Activated CD4-positive, alpha-beta T cell treated with anti-CD3 and anti-CD28 coated beads for 48 hours (primary cell): Measurements from ENCODE around the gene APCDD1.
"Not testable (repeated sequence)": the region's sequence is repeated elsewhere in the genome, so short reads cannot be mapped to it uniquely, and the experiment has no call there.

ENCODE experiments used
- DNase-seq: peaks from one replicate; pipeline ENCODE4 v3.0.0-alpha.2; 2020

The APCDD1 gene

GRCh38 chr18:10530002-10530401 lies 75.6 kb downstream of the APCDD1 start:
- DNase-seq: no peak

- peak; percentile 65 for DNase-seq
Measured at GRCh38 chr18:10530852-10531251, 76.4 kb downstream of the APCDD1 start.

GRCh38 chr18:10533111-10533510 lies 78.7 kb downstream of the APCDD1 start:
- DNase-seq: no peak

GRCh38 chr18:10536280-10536679 lies 81.8 kb downstream of the APCDD1 start:
- no peak for DNase-seq

- no peak for DNase-seq
Measured at GRCh38 chr18:10537765-10538164, 83.3 kb downstream of the APCDD1 start.

- not testable (repeated sequence) for DNase-seq
Measured at GRCh38 chr18:10539124-10539523, 84.7 kb downstream of the APCDD1 start.
